Hematopoietic multipotent progenitor cell treated with erythropoietin and hydrocortisone succinate and interleukin-3 and kit ligand, for 4 days (in vitro differentiated cells): ENCODE results near the gene POLR2B.
"Not testable (repeated sequence)": the region's sequence is repeated elsewhere in the genome, so short reads cannot be mapped to it uniquely, and the experiment has no call there.

Experiments used
- DNase-seq: peaks from one replicate; pipeline ENCODE4 v3.0.0-alpha.2; 2015

POLR2B gene

GRCh38 chr4:57059890-57060716, 81.4 kb downstream of the POLR2B start:
- no peak for DNase-seq

- not testable (repeated sequence) for DNase-seq
Measured at GRCh38 chr4:57060717-57061067, 82.0 kb downstream of the POLR2B start.

GRCh38 chr4:57061395-57061794, 82.7 kb downstream of the POLR2B start:
- DNase-seq, result no peak

GRCh38 chr4:57063518-57063917, 84.8 kb downstream of the POLR2B start:
- DNase-seq, result no peak

GRCh38 chr4:57064120-57064519, 85.4 kb downstream of the POLR2B start:
- DNase-seq, result no peak

GRCh38 chr4:57064811-57065711, 86.4 kb downstream of the POLR2B start:
- DNase-seq, result no peak

- DNase-seq, result no peak
Measured at GRCh38 chr4:57065730-57066482, 87.2 kb downstream of the POLR2B start.

- no peak for DNase-seq
Measured at GRCh38 chr4:57068237-57068981, 89.7 kb downstream of the POLR2B start.

- no peak for DNase-seq
Measured at GRCh38 chr4:57070461-57070860, 91.8 kb downstream of the POLR2B start.

- DNase-seq, result peak; percentile 79
Measured at GRCh38 chr4:57071326-57071725, 92.6 kb downstream of the POLR2B start.

- peak; percentile 68 for DNase-seq
Measured at GRCh38 chr4:57073559-57073958, 94.9 kb downstream of the POLR2B start.

GRCh38 chr4:57074744-57075143, 96.0 kb downstream of the POLR2B start:
- DNase-seq, result peak; percentile 37

GRCh38 chr4:57075367-57075766, 96.7 kb downstream of the POLR2B start:
- no peak for DNase-seq

- no peak for DNase-seq
Measured at GRCh38 chr4:57076646-57077045, 98.0 kb downstream of the POLR2B start.

- no peak for DNase-seq
Measured at GRCh38 chr4:57077550-57078343, 99.1 kb downstream of the POLR2B start.

- peak; percentile 48 for DNase-seq
Measured at GRCh38 chr4:57078685-57079521, 100.2 kb downstream of the POLR2B start.
